NCI-H526 (cell line): ENCODE data around the gene C12orf43.

ENCODE experiments used
- DNase-seq, 2 experiments: peaks; one replicate each; lab custom pipeline; 2025; lab: John Stamatoyannopoulos, UW

Gene C12orf43

GRCh38 chr12:120978296-120979219 lies 37.7 kb downstream of the C12orf43 start, which contains the start of gene HNF1A:
Gene HNF1A (plus strand): TSS chr12:120978543. CDS start chr12:120978769, 226 bp downstream.
- DNase-seq = peak; percentile 56 to 87

GRCh38 chr12:120977531-120978295 lies 38.6 kb downstream of the C12orf43 start:
- DNase-seq = no peak

GRCh38 chr12:120972870-120973543 lies 43.3 kb downstream of the C12orf43 start:
- peak; percentile 93 to 95 for DNase-seq

- peak; percentile 55 to 72 for DNase-seq
Observed at GRCh38 chr12:120971299-120972180, 44.7 kb downstream of the C12orf43 start.

- DNase-seq = no peak
Observed at GRCh38 chr12:120970310-120970709, 46.0 kb downstream of the C12orf43 start.

GRCh38 chr12:120965534-120966091 lies 50.7 kb downstream of the C12orf43 start:
- DNase-seq = no peak

- no peak for DNase-seq
Observed at GRCh38 chr12:120964298-120964697, 52.0 kb downstream of the C12orf43 start.

- no peak for DNase-seq
Observed at GRCh38 chr12:120962532-120963020, 53.7 kb downstream of the C12orf43 start.

GRCh38 chr12:120961604-120962531 lies 54.4 kb downstream of the C12orf43 start:
- peak in 1 of 2 experiments; percentile 19 for DNase-seq

GRCh38 chr12:120960657-120961056 lies 55.6 kb downstream of the C12orf43 start:
- DNase-seq = no peak

GRCh38 chr12:120959111-120959878 lies 57.0 kb downstream of the C12orf43 start:
- DNase-seq = no peak

- peak in 1 of 2 experiments; percentile 40 for DNase-seq
Observed at GRCh38 chr12:120956579-120957300, 59.5 kb downstream of the C12orf43 start.

- DNase-seq = no peak
Observed at GRCh38 chr12:120955232-120955631, 61.1 kb downstream of the C12orf43 start.

- DNase-seq = no peak
Observed at GRCh38 chr12:120950807-120951206, 65.5 kb downstream of the C12orf43 start.
